A673 (cell line): Measurements from ENCODE around the gene SPATA13. TPM values are rescaled to one million over a fixed set of nuclear protein-coding genes. Genes with fewer than 3 reads are reported as not detected.

Source experiments
- BruUV-seq: library from RNA; stranded (reverse); fragments of 400-500 nt; replicated peaks from 2 replicates; lab custom pipeline; 2021; lab: Mats Ljungman, UMichigan
- CTCF ChIA-PET: fragments of 300-600 bp; sonication (Branson Sonifier 250); formaldehyde crosslinking; loops from one replicate; lab custom pipeline; 2022; ENCODE audit warnings: antibody characterized with exemption; lab: Charles Lee
- POLR2A ChIA-PET: fragments of 300-600 bp; sonication (Branson Sonifier 250); formaldehyde crosslinking; loops from one replicate; lab custom pipeline; 2022; ENCODE audit warnings: antibody characterized with exemption; ENCODE audit not compliant: low non-redundant PET; lab: Charles Lee
- DNase-seq: peaks from one replicate; pipeline ENCODE4 v3.0.0-alpha.2; 2015; ENCODE audit warnings: low spot score
- H3K27ac ChIP-seq: fragments of 200-600 bp; sonication (generic); 2 replicates; pipeline ENCODE4 v1.5.1; 2016; ENCODE audit warnings: mixed run types, low read depth, mild to moderate bottlenecking, mixed read lengths, antibody characterized with exemption, low read length; ENCODE audit not compliant: poor library complexity, severe bottlenecking
- H3K27me3 ChIP-seq: fragments of 200-600 bp; sonication (generic); replicated peaks from 2 replicates; pipeline ENCODE4 v1.6.1; 2017; ENCODE audit warnings: mixed run types, low read depth, mild to moderate bottlenecking, mixed read lengths, antibody characterized with exemption, low read length; ENCODE audit not compliant: insufficient read depth, poor library complexity
- H3K36me3 ChIP-seq: fragments of 200-600 bp; sonication (generic); 2 replicates; pipeline ENCODE4 v1.6.1; 2016; ENCODE audit warnings: mixed run types, mild to moderate bottlenecking, mixed read lengths, antibody characterized with exemption, low read length; ENCODE audit not compliant: insufficient read depth, poor library complexity, severe bottlenecking
- H3K4me1 ChIP-seq: fragments of 200-600 bp; sonication (generic); 2 replicates; pipeline ENCODE4 v1.6.1; 2017; ENCODE audit warnings: mixed run types, mild to moderate bottlenecking, mixed read lengths, antibody characterized with exemption, low read length; ENCODE audit not compliant: insufficient read depth, poor library complexity, severe bottlenecking
- H3K4me3 ChIP-seq: fragments of 200-600 bp; sonication (generic); 2 replicates; pipeline ENCODE4 v1.5.1; 2016; ENCODE audit warnings: low read depth, mixed run types, mild to moderate bottlenecking, mixed read lengths, low read length; ENCODE audit not compliant: poor library complexity, severe bottlenecking
- H3K9me3 ChIP-seq: fragments of 200-600 bp; sonication (generic); 2 replicates; pipeline ENCODE4 v1.6.1; 2016; ENCODE audit warnings: mixed run types, low read depth, mild to moderate bottlenecking, mixed read lengths, antibody characterized with exemption, low read length; ENCODE audit not compliant: poor library complexity, severe bottlenecking
- CTCF ChIP-seq: fragments of 300-800, 200-600 bp; sonication (generic); conservative IDR thresholded peaks from 2 replicates; pipeline ENCODE4 v1.5.1; 2017; ENCODE audit warnings: low read depth, mild to moderate bottlenecking, antibody characterized with exemption, low read length, moderate library complexity, mixed read lengths
- EZH2 ChIP-seq: fragments of 200-600 bp; sonication (generic); IDR thresholded peaks from 2 replicates; pipeline ENCODE4 v1.6.1; 2017; ENCODE audit warnings: borderline replicate concordance, low read depth, mild to moderate bottlenecking, mixed read lengths, antibody characterized with exemption, low read length; ENCODE audit not compliant: poor library complexity, severe bottlenecking
- intact Hi-C: fragments of 100-400 bp; cut with micrococcal nuclease; formaldehyde crosslinking; loops from one replicate; pipeline ENCODE4 v1.10.0; 2022; ENCODE audit not compliant: unreplicated experiment
- total RNA-seq: library from RNA; stranded (reverse); gene quantifications from 2 replicates; pipeline ENCODE4 v1.2.3, GENCODE V29; 2021

The SPATA13 gene
- total RNA-seq, 1 experiment from 2014 or later: 58.2 TPM

- Histone ChIP-seq H3K4me3 (no peak overlapping the region), H3K9me3 (peaks cover 3% of the 10 kb centered on the region), H3K27me3 (no peaks in the 10 kb centered on the region), H3K36me3 (no peaks in the 10 kb centered on the region), H3K4me1 (no peaks in the 10 kb centered on the region), H3K27ac (no peak overlapping the region)
- intact Hi-C loops: no loop called here
- CTCF ChIA-PET: no interaction called here
- TF ChIP-seq EZH2: no peak
- TF ChIP-seq CTCF: no peak
- DNase-seq: no peak
- POLR2A ChIA-PET: no interaction called here
- BruUV-seq: no TSS peak
Measured at GRCh38 chr13:24192811-24193162, 32.3 kb downstream of the SPATA13 start.

GRCh38 chr13:24194447-24194846 is 33.9 kb downstream of the SPATA13 start:
- Histone ChIP-seq H3K9me3 (no peaks in the 10 kb centered on the region), H3K27me3 (no peaks in the 10 kb centered on the region), H3K36me3 (no peaks in the 10 kb centered on the region), H3K27ac (no peak overlapping the region), H3K4me3 (no peak overlapping the region), H3K4me1 (no peaks in the 10 kb centered on the region)
- no peak for DNase-seq
- ChIA-PET POLR2A (no interaction called here), CTCF (no interaction called here)
- intact Hi-C loops: no loop called here
- no TSS peak for BruUV-seq
- TF ChIP-seq EZH2 (no peak), CTCF (no peak)

- CTCF ChIA-PET: no interaction called here
- TF ChIP-seq CTCF (no peak), EZH2 (no peak)
- POLR2A ChIA-PET: no interaction called here
- no TSS peak for BruUV-seq
- H3K27ac ChIP-seq: no peak overlapping the region
- H3K36me3 ChIP-seq: no peaks in the 10 kb centered on the region
- no peaks in the 10 kb centered on the region for H3K27me3 ChIP-seq
- no peak overlapping the region for H3K4me3 ChIP-seq
- H3K9me3 ChIP-seq: no peaks in the 10 kb centered on the region
- intact Hi-C loops: no loop called here
- no peak for DNase-seq
- H3K4me1 ChIP-seq: no peaks in the 10 kb centered on the region
Measured at GRCh38 chr13:24195626-24196025, 35.1 kb downstream of the SPATA13 start.
